HG03135 (cell line): ENCODE data around the gene ASTN2.

ENCODE experiments used
- ATAC-seq: cut with Tn5 transposase; IDR thresholded peaks from one replicate; pipeline ENCODE4 v1.9.1; 2021; ENCODE audit warnings: mild to moderate bottlenecking, moderate library complexity; ENCODE audit not compliant: unreplicated experiment

ASTN2 gene

DNA sequence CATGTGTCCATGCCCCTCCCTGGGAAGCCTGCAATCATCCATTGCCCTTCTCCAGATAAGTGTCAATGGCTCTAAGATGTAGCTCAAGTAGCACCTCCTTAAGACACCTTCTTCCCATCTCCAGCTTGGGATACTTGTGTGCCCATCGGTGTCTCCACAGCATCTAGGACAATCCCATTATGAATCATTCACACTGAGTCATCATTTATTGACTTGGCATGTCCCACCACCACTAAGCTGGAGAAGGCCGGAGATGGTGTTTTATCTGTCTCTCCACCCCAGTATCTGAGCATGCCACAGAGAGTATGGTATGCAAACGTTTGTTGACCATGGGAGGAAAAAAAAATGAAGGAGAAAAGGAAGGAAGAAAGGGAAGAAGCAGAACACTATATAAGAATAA lies 385.5 kb downstream of the ASTN2 start:
- ATAC-seq: no peak

DNA sequence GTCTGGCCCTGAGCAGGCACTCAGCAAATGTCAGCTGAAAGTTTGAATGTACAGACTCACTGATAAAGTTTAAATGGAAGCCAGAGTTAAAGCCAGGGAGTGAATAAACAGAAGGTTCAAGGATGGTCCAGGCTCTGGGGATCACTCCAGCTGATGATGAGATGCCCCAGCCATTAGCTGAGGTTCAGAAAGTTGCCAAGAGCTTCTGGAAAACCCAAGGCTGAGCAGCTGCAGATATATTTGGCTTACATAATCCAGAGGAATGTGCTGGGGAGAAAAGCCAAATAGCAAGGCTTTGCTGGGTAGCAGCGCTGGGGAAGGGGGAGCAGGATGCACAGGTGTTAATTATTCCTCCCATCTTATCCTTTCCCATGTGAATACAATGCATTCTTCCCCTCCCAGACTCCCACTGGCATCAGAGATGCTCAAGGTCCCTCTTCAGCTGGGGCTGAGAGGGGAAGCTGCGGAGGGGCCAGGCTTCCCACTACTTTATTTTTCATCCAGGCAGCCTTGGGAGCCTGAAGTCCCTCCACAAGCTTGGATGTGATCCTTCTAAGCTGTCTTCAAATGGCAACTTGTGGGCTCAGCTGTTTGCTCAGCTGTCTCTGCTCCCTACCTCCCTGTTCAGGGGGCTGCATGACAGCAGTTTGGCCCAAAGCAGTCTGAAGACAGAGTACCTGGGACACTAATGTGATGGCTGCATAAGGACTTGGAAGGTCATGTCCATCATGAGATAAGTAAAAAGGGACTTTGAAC lies 386.6 kb downstream of the ASTN2 start:
- no peak for ATAC-seq

DNA sequence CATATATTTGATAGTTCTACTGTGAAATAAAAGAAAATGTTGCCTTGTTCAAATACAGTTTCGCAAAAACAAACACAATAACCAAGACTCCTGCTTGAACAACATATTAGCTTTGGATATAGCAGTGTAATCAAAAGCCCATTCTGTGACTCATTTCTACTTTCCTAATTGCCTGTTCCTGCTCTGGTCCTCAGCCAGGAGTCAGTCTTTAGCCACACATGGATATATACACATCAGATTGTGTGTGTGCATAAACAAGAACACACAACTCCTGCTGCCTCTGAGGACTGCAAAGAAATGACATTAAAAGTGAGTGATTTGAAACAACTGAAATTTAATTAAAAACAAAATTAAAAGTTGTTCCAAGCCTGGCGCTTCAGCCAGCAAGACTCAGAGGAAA lies 393.0 kb downstream of the ASTN2 start:
- no peak for ATAC-seq

DNA sequence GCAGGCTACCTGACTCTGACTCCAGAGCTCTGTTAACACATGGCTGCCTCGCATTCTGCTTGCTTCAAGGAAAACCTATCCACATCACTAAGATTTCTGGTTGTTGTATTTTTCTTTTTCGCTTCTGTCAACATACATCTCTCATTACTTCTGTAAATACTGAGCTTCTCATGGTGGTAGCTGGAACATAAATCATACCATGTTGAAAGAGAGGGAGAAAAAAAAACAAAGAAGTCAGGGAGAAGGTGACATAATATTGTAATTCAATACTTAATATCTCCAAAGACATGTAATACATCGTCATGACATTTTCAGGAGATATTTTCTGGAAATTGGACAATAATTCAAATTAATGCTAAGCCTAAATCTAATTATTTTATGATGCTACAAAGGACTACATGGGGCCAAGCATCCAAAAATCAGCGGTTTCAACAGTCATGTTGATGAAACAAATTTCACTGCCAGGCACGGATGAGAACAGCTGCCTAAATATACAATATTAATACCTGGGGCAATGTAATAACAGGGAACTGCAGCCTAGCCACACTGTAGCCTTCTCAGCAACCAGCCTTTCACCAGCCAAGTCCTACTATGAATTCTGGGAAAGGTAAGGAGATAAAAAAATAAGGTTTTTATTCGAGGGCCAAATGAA lies 395.8 kb downstream of the ASTN2 start:
- ATAC-seq: no peak

DNA sequence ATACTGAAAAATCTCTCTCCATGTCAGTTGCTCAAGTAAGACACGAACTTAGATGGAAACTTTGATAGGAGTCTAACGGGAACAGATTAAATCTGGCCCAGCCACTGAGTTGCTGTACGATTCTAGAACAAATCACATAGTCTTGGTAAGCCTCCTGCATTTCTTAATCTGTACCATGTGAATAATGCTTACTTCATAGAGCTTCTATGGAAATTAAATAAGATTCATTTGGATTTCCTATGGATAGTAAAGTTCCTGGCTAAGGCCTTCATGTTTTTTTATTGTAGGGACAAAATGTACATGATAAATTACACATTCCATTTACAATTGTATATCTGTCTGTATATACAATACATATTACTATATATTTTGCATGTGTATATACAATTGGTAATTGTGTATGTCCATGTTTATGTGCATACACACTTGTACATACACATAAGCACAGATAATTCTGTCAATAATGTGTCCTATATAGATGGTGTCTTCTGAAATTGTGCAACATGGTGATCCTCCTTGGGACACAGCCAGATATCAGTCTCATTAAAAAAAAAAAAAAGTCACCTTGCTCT lies 397.4 kb downstream of the ASTN2 start:
- no peak for ATAC-seq

GRCh38 chr9:117014061-117014460 lies 400.8 kb downstream of the ASTN2 start:
- ATAC-seq: no peak

DNA sequence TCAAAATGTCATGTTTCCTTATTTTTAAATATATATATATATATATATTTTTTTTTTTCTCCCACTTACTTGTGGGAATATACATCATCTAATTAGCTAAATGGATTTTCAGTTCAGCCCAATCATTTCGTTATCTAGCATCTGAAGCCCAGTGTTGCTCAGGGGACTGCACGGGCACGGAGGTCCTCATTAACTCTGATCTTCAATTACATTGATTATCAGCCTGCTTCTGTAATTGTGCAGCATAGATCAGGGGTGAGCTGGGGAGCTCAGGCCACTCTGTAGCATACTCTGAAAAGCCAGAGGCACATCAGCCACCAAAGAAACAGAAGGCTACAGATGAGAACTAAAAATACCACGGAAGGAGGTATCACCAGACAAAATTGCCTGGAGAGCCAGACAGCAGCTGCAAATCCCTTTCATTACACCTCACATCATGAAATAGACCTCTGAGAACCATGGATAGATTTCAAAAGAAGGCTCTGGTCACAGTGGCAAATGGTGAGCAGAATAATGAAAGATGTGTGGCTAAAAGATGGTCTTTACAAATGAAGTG lies 401.3 kb downstream of the ASTN2 start:
- ATAC-seq: no peak

DNA sequence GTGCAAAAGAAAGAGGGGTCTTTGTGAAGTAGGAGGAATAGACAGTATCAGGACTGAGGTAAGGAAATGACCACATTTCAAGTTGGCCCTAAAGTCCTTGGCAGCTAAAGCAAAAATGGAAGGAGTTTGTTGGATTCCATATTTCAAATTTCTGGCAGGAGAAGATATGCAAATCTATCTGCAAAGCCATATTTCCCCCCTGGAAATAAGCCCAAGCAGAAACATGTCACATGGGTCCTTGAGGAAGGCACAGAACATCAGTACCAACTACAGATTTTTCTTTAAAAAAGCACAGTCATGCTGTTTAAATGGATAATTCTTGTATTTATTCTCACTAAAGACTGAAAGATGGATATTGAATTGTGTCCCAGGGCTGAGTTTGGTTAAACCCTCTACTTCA lies 404.8 kb downstream of the ASTN2 start:
- no peak for ATAC-seq

DNA sequence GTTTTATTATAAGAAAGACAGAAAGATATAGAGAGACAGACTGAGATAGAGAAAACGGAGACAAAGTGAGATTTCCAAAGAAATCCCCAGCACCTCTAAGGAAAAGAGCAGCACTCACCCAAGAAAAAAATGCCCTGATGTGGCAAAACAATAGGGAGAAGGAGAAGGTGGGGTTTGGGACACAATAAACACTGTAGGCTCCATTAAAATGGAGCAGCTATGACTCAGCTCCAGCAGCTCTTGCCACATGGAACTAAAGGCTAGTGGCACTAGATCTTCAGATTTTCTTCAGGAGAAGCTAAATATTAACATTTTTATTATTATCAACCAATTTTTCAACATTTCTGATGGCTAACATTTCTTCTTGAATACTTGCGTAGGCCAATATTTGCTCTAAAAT lies 406.0 kb downstream of the ASTN2 start:
- no peak for ATAC-seq

DNA sequence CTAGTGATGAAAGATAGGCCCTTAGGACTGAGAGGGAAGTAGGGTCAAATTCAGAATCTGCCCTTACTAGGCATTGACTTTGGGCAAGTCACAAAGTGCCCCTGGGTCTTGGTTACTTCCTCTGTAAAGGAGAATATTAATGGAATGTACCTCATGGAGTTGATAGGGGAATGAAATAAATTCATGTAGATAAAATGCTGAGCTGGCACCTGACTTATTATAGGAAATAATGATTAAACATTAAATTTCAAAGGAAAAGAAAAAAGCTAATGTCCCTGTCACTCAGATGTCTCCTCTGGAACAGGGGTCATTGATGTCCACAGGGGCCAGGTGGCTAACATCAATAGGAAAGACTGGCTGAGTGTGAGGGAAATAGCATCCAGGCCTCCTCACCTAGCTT lies 406.4 kb downstream of the ASTN2 start:
- ATAC-seq: no peak

DNA sequence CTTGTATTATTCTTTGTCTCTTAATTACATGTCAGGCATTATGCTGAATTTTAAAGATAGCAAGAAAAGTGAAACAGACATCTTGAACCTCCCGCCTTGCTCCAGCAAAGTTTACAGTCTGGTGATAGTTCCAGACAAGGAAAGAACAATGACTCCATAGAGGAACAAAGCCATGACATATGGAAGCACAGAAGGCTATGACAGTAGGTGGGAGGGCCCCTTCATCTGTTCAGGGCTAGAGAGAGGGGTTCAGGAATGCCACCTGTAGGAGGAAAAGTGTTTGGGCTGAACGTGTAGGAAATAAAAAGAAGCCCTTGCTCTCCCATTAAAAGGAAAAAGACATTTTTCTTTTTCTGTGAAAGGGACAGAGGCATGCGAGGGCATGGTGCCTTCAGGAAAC lies 412.2 kb downstream of the ASTN2 start:
- ATAC-seq: no peak

GRCh38 chr9:117000834-117001233 lies 414.0 kb downstream of the ASTN2 start:
- ATAC-seq: no peak

GRCh38 chr9:117000196-117000723 lies 414.6 kb downstream of the ASTN2 start:
- no peak for ATAC-seq

DNA sequence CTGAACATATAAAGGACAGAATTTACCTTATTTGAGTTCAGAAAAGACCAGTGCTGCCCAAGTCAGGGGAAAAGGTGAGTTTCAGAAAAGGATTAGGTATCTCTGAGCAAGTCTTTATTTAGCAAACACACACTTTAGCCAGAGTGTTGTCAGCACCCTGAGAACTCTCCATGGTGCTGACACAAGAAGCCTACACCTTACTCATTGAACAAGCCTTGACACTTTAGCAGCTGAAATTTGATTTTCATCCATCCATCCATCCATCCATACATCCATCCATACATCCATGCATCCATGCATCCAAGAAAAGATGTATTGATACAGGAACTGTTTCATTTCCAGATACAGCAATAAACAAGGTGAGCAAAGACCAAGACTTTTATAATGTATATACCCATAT lies 416.6 kb downstream of the ASTN2 start:
- no peak for ATAC-seq

DNA sequence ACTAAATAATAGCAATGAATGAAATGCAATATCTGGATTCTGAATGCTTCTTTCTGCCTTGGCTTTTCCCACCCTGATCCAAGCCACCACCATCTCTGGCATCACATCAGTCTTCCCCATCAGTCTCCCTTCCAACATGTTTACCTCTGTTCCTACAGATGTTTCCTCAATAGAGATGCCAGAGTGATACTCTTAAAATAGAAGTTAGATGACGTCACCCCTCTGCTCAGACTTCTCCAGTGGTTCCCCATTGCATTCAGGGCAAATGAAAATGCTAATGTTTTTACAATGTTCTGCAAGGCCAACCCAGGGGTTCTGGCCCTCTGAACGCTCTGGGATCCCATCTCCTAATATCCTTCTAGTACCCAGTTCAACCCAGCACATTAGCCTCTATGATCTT lies 422.0 kb downstream of the ASTN2 start:
- ATAC-seq: no peak

DNA sequence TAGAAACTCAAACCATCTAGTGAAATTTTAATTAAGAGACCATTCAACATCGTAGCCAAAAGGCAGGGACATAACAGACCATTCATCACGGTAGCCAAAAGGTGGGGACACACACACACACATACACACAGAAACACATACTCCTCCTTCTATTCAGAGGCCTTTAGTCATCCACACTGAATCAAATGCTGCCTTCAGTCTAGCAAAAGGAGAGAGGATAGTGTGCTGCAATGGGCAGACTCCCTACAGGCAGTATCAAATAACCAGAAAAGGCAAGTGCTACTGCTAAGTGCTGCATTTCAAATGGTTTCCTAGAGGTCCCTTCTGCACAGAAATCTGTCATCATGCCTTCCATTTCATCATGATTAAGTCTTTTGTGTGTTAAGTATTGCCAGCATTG lies 423.8 kb downstream of the ASTN2 start:
- ATAC-seq: no peak

DNA sequence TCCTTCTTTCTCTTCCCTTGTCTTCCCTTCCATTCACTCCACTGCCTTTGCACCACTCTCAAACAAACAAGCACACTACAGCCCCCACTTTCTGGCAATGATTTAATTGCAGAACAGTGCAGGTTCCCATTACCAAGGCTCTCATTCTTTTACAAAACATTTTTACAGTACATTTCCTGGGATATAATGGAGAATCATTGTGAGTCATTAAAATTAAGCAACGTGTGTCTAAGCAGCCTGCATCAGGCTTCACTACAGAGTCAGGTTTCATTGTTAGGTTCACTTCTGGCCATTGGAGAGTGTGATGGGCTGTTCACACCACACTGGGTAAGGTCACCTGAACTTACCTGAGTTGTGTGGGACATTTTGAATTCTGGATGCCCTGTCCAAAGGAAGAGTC lies 424.3 kb downstream of the ASTN2 start:
- ATAC-seq: no peak

DNA sequence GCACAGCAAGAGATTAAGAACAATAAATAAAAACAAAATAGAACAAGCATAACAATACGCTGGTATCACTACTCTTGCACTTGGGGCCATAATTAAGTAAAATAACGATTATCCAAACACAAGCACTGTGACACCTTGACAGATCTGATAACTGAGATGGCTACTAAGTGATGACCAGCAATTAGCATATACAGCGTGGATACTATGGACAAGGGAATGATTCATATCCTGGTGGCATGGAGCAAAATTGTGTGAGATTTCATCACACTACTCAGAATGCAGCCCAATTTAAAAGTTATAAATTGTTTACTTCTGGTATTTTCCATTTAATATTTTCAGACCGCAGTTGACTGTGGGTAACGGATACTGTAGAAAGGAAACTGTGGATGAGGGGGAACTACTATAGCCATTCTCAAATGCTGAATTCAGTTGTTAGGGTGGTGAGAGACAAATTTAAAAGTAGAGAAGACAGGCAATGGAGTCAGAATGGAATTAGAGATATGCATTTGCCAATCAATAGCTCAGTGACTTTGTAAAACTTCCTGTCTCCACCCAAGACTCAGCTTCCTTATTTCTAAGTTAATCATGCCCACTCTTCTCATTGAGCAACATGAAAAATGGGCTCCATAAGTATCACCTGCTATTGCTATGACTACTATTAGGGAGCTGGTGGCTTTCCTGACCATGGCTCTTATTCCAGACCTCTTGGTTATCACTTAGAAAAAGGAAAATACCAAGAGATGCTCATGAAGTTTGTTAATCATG lies 427.0 kb downstream of the ASTN2 start:
- ATAC-seq: no peak

- no peak for ATAC-seq
Observed at GRCh38 chr9:116986015-116986414, 428.8 kb downstream of the ASTN2 start.

DNA sequence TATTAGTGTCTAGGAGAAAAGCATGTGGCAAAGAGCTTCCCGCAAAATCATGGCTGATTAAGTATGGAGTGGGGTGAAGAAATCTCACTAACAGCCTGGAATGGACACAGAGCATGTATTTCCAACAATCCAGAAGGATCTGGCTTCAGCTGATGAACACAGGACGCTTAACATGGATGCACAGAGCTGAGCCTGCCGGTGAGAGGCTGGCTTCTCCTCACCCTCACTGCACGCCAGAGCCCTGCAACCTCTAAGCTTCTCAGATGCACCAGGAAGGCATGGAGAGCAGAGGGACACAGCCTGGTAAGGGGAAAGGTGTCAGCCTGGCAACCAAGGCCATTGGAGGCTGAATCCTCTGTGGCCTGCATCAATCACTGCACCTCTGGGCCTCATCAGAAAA lies 429.3 kb downstream of the ASTN2 start:
- ATAC-seq: no peak

DNA sequence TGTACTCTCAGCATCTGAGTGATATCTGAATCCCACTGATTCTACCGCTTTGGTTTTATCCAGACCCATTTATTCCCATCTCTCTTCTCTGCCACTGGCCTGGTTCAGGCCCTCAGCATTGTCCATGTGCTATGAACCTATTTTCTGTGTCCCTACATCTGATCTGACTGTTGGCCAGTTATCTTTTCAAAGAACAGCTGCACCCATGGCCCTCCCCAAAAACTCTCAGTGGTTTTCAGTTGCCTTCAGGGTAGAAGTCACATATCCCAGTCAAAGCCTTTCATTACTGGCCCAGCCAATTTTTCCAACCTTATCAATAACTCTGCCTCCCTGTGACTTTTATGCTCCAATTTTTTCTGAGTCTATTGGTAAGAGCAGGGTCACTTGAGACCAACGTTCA lies 430.7 kb downstream of the ASTN2 start:
- no peak for ATAC-seq
